ENCODE results near the gene ADCY7. TPM values are rescaled to one million over a fixed set of nuclear protein-coding genes. Genes with fewer than 3 reads are reported as not detected.

The ADCY7 gene
- total RNA-seq, 1 experiment from 2014 or later, result 4.0 TPM

GRCh38 chr16:50282010-50282538, 15.7 kb downstream of the ADCY7 start:
- Histone ChIP-seq H4K20me1 (ENCODE audit: control insufficient read depth, insufficient read depth, insufficient read length) (no peaks in the 10 kb centered on the region), H3K9ac (ENCODE audit: extremely low read depth, insufficient read length, low read length) (no peak overlapping the region)
- TF ChIP-seq CTCF (conservative IDR thresholded peaks at IDR 0.05), result no peak

More at GRCh38 chr16:50282010-50282538, 15.7 kb downstream of the ADCY7 start:
- no peak overlapping the region for H4K8ac ChIP-seq (replicated peaks; ENCODE audit: insufficient read length, low read depth, low read length)
- Mint-ChIP-seq H3K36me3 (ENCODE audit: insufficient read depth in 1 of 3, low read depth in 3 of 3) (peaks cover 0 to 14% (median 0%) of the 10 kb centered on the region in 3 experiments; a peak in 3 of 7 replicates), H3K27me3 (ENCODE audit: low read depth) (no peaks in the 10 kb centered on the region; the same call in 1 of the 2 replicates), H3K27ac (peak overlapping the region in 2 of 3 experiments; percentile 33 to 40; a peak in 1 of 7 replicates), H3K9me3 (peaks cover 3 to 8% of the 10 kb centered on the region in 2 experiments; a peak in 4 of 5 replicates), H3K4me3 (no peak overlapping the region), H3K4me1 (peaks cover 16 to 20% of the 10 kb centered on the region in 2 experiments)
- H3K23ac ChIP-seq (ENCODE audit: insufficient read length, low read depth, low read length), result no peak overlapping the region
- no peak overlapping the region for H4K5ac ChIP-seq (ENCODE audit: insufficient read length, low read depth, low read length)
- H3K4ac ChIP-seq (ENCODE audit: low read depth, low read length), result no peak overlapping the region
- H2BK5ac ChIP-seq (ENCODE audit: insufficient read length, low read length), result no peak overlapping the region
- no peak overlapping the region for H3K27ac ChIP-seq (ENCODE audit: insufficient read length, low read depth, low read length)
- no peaks in the 10 kb centered on the region for H3K79me1 ChIP-seq (ENCODE audit: insufficient read depth, low read depth, low read length, poor library complexity, severe bottlenecking)
- H2BK20ac ChIP-seq (ENCODE audit: low read depth, low read length, poor library complexity, severe bottlenecking), result no peak overlapping the region
- H3K23me2 ChIP-seq (ENCODE audit: insufficient read length, low read depth, low read length, poor library complexity, severe bottlenecking), result no peaks in the 10 kb centered on the region
- no peak overlapping the region; the same call in 1 of the 2 replicates for H3K14ac ChIP-seq (ENCODE audit: insufficient read depth, low read length)
- no peaks in the 10 kb centered on the region for H3K27me3 ChIP-seq (ENCODE audit: insufficient read depth, low read length)
- no peak overlapping the region for H2AFZ ChIP-seq (ENCODE audit: low read length)
- H3K18ac ChIP-seq (ENCODE audit: insufficient read length, low read depth, low read length), result no peak overlapping the region
- H3K9me3 ChIP-seq (ENCODE audit: control insufficient read depth, low read depth, low read length), result no peaks in the 10 kb centered on the region
- H2AK5ac ChIP-seq (ENCODE audit: insufficient read length, low read length), result no peak overlapping the region
- H2BK15ac ChIP-seq (ENCODE audit: low read depth, low read length), result no peak overlapping the region
- no peak overlapping the region for H3K56ac ChIP-seq (ENCODE audit: insufficient read length, low read depth, low read length)
- H2BK12ac ChIP-seq (ENCODE audit: insufficient read length, low read depth, low read length), result no peak overlapping the region
- H3K4me1 ChIP-seq (ENCODE audit: insufficient read depth, low read length), result 0 out of 2 replicates have a peak, but pooled peaks cover 3% of the 10 kb centered on the region
- no peak for DNase-seq
- no peak overlapping the region for H3T11ph ChIP-seq (ENCODE audit: low read length)
- H4K91ac ChIP-seq (ENCODE audit: insufficient read length, low read depth, low read length), result no peak overlapping the region
- no peak overlapping the region for H2BK120ac ChIP-seq (ENCODE audit: low read depth, low read length, poor library complexity, severe bottlenecking)
- no peaks in the 10 kb centered on the region for H3K79me2 ChIP-seq (ENCODE audit: insufficient read depth, low read length)
- no CpG with 5 or more reads among the region's 7 CpGs for WGBS (ENCODE audit: extremely low coverage, insufficient read length, low lambda C conversion rate)
- H3K4me2 ChIP-seq (ENCODE audit: insufficient read depth, insufficient read length, low read length), result no peak overlapping the region

Data from H9 (cell line).